GM23338 (cell line): ENCODE measurements around the gene ABCD2. TPM values are rescaled to one million over a fixed set of nuclear protein-coding genes. Genes with fewer than 3 reads are reported as not detected.

ENCODE experiments used
- ATAC-seq: fragments of 200-7000 bp; cut with Tn5 transposase; 3 replicates; pipeline ENCODE4 v1.9.1; 2020
- DNase-seq: peaks from one replicate; pipeline ENCODE4 v3.0.0-alpha.2; 2015; ENCODE audit warnings: low spot score
- H2AFZ ChIP-seq: fragments of 200-600 bp; sonication (generic); 2 replicates; pipeline ENCODE4 v1.8.0; 2016; ENCODE audit warnings: antibody characterized with exemption, mild to moderate bottlenecking, moderate library complexity
- H3F3A ChIP-seq: fragments of 200-600 bp; sonication (generic); replicated peaks from 2 replicates; pipeline ENCODE4 v1.8.0; 2017; ENCODE audit warnings: antibody characterized with exemption, mixed run types, low read depth
- H3K27ac ChIP-seq: fragments of 200-600 bp; sonication (generic); 2 replicates; pipeline ENCODE4 v1.6.1; 2016; ENCODE audit warnings: low read depth
- H3K27me3 ChIP-seq: fragments of 200-600 bp; sonication (generic); 2 replicates; pipeline ENCODE4 v1.8.0; 2016; ENCODE audit warnings: mild to moderate bottlenecking, mixed run types, moderate library complexity; ENCODE audit not compliant: insufficient read depth
- H3K36me3 ChIP-seq: fragments of 200-600 bp; sonication (generic); 2 replicates; pipeline ENCODE4 v1.8.0; 2016; ENCODE audit warnings: mild to moderate bottlenecking; ENCODE audit not compliant: insufficient read depth
- H3K4me1 ChIP-seq: fragments of 200-600 bp; sonication (generic); 2 replicates; pipeline ENCODE4 v1.8.0; 2016; ENCODE audit warnings: mild to moderate bottlenecking, moderate library complexity; ENCODE audit not compliant: insufficient read depth
- H3K4me2 ChIP-seq: fragments of 200-600 bp; sonication (generic); 2 replicates; pipeline ENCODE4 v1.7.1; 2017; ENCODE audit warnings: mixed run types
- H3K4me3 ChIP-seq: fragments of 200-600 bp; sonication (generic); 2 replicates; pipeline ENCODE4 v1.6.1; 2016; ENCODE audit warnings: mixed run types
- H3K79me2 ChIP-seq: fragments of 200-600 bp; sonication (generic); replicated peaks from 2 replicates; pipeline ENCODE4 v1.8.0; 2017; ENCODE audit warnings: mild to moderate bottlenecking; ENCODE audit not compliant: insufficient read depth
- H3K9me2 ChIP-seq: fragments of 200-600 bp; sonication (generic); 2 replicates; pipeline ENCODE4 v1.8.0; 2017; ENCODE audit not compliant: insufficient read depth
- H4K20me1 ChIP-seq: fragments of 200-600 bp; sonication (generic); replicated peaks from 2 replicates; pipeline ENCODE4 v1.8.0; 2017; ENCODE audit warnings: mild to moderate bottlenecking; ENCODE audit not compliant: insufficient read depth
- H3K27ac Mint-ChIP-seq: 2 replicates; pipeline ENCODE4 v1.8.0; 2020; ENCODE audit warnings: inconsistent platforms, mild to moderate bottlenecking, moderate library complexity, mixed read lengths
- H3K27me3 Mint-ChIP-seq: 3 replicates; pipeline ENCODE4 v1.8.0; 2022; ENCODE audit warnings: low read depth, mild to moderate bottlenecking, moderate library complexity, mixed read lengths, inconsistent platforms; ENCODE audit not compliant: insufficient read depth, poor library complexity
- H3K36me3 Mint-ChIP-seq: 3 replicates; pipeline ENCODE4 v1.8.0; 2021; ENCODE audit warnings: low read depth, mild to moderate bottlenecking, inconsistent platforms, moderate library complexity, mixed read lengths
- H3K4me1 Mint-ChIP-seq: 3 replicates; pipeline ENCODE4 v1.8.0; 2020; ENCODE audit warnings: mild to moderate bottlenecking, inconsistent platforms, mixed read lengths
- H3K4me3 Mint-ChIP-seq: 3 replicates; pipeline ENCODE4 v1.8.0; 2021; ENCODE audit warnings: moderate library complexity, mild to moderate bottlenecking, inconsistent platforms, mixed read lengths
- H3K9me3 Mint-ChIP-seq: 3 replicates; pipeline ENCODE4 v1.8.0; 2020; ENCODE audit warnings: moderate library complexity, mild to moderate bottlenecking, inconsistent platforms, mixed read lengths
- CREB1 ChIP-seq: fragments of 250-450 bp; sonication (Bioruptor Pico); IDR thresholded peaks from 2 replicates; pipeline ENCODE4 v1.5.0; 2020; ENCODE audit warnings: low read depth, mild to moderate bottlenecking, moderate library complexity
- EZH2 ChIP-seq: fragments of 200-600 bp; sonication (generic); IDR thresholded peaks from one replicate; pipeline ENCODE4 v1.8.0; 2017; ENCODE audit warnings: antibody characterized with exemption, mild to moderate bottlenecking, low read depth; ENCODE audit not compliant: unreplicated experiment
- EZH2phosphoT487 ChIP-seq: fragments of 200-600 bp; sonication (generic); IDR thresholded peaks from one replicate; pipeline ENCODE4 v1.8.1; 2018; ENCODE audit warnings: antibody characterized with exemption; ENCODE audit not compliant: unreplicated experiment
- JUNB ChIP-seq: IDR thresholded peaks from one replicate; pipeline ENCODE4 v1.6.1; 2016; ENCODE audit warnings: antibody characterized with exemption; ENCODE audit not compliant: unreplicated experiment
- NANOG ChIP-seq: IDR thresholded peaks from 2 replicates; pipeline ENCODE4 v1.6.1; 2016; ENCODE audit warnings: antibody characterized with exemption, borderline replicate concordance
- POLR2AphosphoS5 ChIP-seq: IDR thresholded peaks from 2 replicates; pipeline ENCODE4 v1.6.1; 2016; ENCODE audit warnings: antibody characterized with exemption, low read depth
- STAT1 ChIP-seq: IDR thresholded peaks from one replicate; pipeline ENCODE4 v1.6.1; 2016; ENCODE audit warnings: antibody characterized with exemption; ENCODE audit not compliant: unreplicated experiment
- ZNF114 ChIP-seq: fragments of 250-450 bp; sonication (Bioruptor Pico); IDR thresholded peaks from 2 replicates; pipeline ENCODE4 v1.5.0; 2020; ENCODE audit warnings: mild to moderate bottlenecking, moderate library complexity
- ZNF331 ChIP-seq: fragments of 250-450 bp; sonication (Bioruptor Pico); IDR thresholded peaks from 2 replicates; pipeline ENCODE4 v1.5.0; 2020; ENCODE audit warnings: low read depth, mild to moderate bottlenecking, moderate library complexity
- polyA plus RNA-seq: library from polyadenylated mRNA; unstranded; fragments of >200 nt; fragmentation: Nextera tagmentation; extraction: Ambion mirVana; gene quantifications from 2 replicates; pipeline ENCODE4 v1.2.1, GENCODE V29; 2016
- total RNA-seq: library from RNA; depleted of rRNA; stranded (reverse); fragments of >200 nt; shearing (Covaris generic); gene quantifications from 2 replicates; pipeline ENCODE4 v1.2.3, GENCODE V29; 2014
- TF ChIP-seq, protein P1 (sequence below): IDR thresholded peaks from 2 replicates; pipeline ENCODE4 v1.6.1; 2016; ENCODE audit warnings: antibody characterized with exemption
- TF ChIP-seq, protein P2 (sequence below): IDR thresholded peaks from one replicate; pipeline ENCODE4 v1.6.1; 2018; ENCODE audit warnings: antibody characterized with exemption; ENCODE audit not compliant: unreplicated experiment
- TF ChIP-seq, protein P3 (sequence below): fragments of 250-450 bp; sonication (Bioruptor Pico); IDR thresholded peaks from 2 replicates; pipeline ENCODE4 v1.5.0; 2020; ENCODE audit warnings: mild to moderate bottlenecking, moderate library complexity
- TF ChIP-seq, protein P4 (sequence below), 2 experiments: fragments of 200-600 bp in 1 of 2; sonication (generic) in 1 of 2; conservative IDR thresholded peaks; 2 replicates each; pipeline versions ENCODE4 v1.5.1 to v1.6.1; 2016 to 2017; ENCODE audit warnings: antibody characterized with exemption in 2 of 2, low read depth in 2 of 2, mild to moderate bottlenecking in 2 of 2, moderate library complexity in 1 of 2

ABCD2 gene
- total and polyA plus RNA-seq, 2 experiments from 2014 or later = not detected

DNA sequence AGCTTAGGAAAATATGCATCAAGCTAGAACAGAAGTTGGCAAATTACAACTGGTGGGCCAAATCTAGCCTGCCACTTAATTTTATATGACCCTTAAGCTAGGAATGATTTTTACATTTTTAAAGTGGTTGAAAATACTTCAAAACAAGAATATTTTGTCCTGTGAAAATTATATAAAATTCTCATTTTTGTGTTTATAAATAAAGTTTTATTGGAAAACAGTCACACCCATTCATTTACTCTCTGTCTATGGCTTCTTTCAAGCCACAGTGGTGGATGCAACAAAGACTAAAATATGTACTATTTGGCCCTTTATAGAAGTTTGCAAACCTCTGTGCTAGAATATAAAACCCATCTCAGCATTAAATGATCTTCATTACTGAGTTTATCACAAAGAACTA is 2.1 kb upstream of the ABCD2 start:
- no peak overlapping the region for H3K4me3 ChIP-seq
- no peak overlapping the region for H3K27ac Mint-ChIP-seq
- ATAC-seq (no peak), DNase-seq (no peak)
- H3K4me2 ChIP-seq = no peak overlapping the region
- H3K36me3 ChIP-seq = no peaks in the 10 kb centered on the region
- H3K9me3 Mint-ChIP-seq = no peaks in the 10 kb centered on the region
- no peaks in the 10 kb centered on the region for H3K79me2 ChIP-seq
- no peaks in the 10 kb centered on the region for H3K36me3 Mint-ChIP-seq
- H3K27ac ChIP-seq = no peak overlapping the region
- H3K4me3 Mint-ChIP-seq = no peak overlapping the region
- 0 out of 2 replicates have a peak, but pooled peaks cover 3% of the 10 kb centered on the region for H3F3A ChIP-seq
- peaks cover 5% of the 10 kb centered on the region for H3K27me3 Mint-ChIP-seq
- H3K4me1 ChIP-seq = no peaks in the 10 kb centered on the region
- no peaks in the 10 kb centered on the region for H3K27me3 ChIP-seq
- no peaks in the 10 kb centered on the region for H3K9me2 ChIP-seq
- H4K20me1 ChIP-seq = no peaks in the 10 kb centered on the region
- peaks cover 5% of the 10 kb centered on the region; the same call in 2 of the 3 replicates for H3K4me1 Mint-ChIP-seq
- TF ChIP-seq, protein P1, sequence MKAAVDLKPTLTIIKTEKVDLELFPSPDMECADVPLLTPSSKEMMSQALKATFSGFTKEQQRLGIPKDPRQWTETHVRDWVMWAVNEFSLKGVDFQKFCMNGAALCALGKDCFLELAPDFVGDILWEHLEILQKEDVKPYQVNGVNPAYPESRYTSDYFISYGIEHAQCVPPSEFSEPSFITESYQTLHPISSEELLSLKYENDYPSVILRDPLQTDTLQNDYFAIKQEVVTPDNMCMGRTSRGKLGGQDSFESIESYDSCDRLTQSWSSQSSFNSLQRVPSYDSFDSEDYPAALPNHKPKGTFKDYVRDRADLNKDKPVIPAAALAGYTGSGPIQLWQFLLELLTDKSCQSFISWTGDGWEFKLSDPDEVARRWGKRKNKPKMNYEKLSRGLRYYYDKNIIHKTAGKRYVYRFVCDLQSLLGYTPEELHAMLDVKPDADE = no peak
- TF ChIP-seq, protein P2, sequence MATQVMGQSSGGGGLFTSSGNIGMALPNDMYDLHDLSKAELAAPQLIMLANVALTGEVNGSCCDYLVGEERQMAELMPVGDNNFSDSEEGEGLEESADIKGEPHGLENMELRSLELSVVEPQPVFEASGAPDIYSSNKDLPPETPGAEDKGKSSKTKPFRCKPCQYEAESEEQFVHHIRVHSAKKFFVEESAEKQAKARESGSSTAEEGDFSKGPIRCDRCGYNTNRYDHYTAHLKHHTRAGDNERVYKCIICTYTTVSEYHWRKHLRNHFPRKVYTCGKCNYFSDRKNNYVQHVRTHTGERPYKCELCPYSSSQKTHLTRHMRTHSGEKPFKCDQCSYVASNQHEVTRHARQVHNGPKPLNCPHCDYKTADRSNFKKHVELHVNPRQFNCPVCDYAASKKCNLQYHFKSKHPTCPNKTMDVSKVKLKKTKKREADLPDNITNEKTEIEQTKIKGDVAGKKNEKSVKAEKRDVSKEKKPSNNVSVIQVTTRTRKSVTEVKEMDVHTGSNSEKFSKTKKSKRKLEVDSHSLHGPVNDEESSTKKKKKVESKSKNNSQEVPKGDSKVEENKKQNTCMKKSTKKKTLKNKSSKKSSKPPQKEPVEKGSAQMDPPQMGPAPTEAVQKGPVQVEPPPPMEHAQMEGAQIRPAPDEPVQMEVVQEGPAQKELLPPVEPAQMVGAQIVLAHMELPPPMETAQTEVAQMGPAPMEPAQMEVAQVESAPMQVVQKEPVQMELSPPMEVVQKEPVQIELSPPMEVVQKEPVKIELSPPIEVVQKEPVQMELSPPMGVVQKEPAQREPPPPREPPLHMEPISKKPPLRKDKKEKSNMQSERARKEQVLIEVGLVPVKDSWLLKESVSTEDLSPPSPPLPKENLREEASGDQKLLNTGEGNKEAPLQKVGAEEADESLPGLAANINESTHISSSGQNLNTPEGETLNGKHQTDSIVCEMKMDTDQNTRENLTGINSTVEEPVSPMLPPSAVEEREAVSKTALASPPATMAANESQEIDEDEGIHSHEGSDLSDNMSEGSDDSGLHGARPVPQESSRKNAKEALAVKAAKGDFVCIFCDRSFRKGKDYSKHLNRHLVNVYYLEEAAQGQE = no peak
- TF ChIP-seq, protein P3, sequence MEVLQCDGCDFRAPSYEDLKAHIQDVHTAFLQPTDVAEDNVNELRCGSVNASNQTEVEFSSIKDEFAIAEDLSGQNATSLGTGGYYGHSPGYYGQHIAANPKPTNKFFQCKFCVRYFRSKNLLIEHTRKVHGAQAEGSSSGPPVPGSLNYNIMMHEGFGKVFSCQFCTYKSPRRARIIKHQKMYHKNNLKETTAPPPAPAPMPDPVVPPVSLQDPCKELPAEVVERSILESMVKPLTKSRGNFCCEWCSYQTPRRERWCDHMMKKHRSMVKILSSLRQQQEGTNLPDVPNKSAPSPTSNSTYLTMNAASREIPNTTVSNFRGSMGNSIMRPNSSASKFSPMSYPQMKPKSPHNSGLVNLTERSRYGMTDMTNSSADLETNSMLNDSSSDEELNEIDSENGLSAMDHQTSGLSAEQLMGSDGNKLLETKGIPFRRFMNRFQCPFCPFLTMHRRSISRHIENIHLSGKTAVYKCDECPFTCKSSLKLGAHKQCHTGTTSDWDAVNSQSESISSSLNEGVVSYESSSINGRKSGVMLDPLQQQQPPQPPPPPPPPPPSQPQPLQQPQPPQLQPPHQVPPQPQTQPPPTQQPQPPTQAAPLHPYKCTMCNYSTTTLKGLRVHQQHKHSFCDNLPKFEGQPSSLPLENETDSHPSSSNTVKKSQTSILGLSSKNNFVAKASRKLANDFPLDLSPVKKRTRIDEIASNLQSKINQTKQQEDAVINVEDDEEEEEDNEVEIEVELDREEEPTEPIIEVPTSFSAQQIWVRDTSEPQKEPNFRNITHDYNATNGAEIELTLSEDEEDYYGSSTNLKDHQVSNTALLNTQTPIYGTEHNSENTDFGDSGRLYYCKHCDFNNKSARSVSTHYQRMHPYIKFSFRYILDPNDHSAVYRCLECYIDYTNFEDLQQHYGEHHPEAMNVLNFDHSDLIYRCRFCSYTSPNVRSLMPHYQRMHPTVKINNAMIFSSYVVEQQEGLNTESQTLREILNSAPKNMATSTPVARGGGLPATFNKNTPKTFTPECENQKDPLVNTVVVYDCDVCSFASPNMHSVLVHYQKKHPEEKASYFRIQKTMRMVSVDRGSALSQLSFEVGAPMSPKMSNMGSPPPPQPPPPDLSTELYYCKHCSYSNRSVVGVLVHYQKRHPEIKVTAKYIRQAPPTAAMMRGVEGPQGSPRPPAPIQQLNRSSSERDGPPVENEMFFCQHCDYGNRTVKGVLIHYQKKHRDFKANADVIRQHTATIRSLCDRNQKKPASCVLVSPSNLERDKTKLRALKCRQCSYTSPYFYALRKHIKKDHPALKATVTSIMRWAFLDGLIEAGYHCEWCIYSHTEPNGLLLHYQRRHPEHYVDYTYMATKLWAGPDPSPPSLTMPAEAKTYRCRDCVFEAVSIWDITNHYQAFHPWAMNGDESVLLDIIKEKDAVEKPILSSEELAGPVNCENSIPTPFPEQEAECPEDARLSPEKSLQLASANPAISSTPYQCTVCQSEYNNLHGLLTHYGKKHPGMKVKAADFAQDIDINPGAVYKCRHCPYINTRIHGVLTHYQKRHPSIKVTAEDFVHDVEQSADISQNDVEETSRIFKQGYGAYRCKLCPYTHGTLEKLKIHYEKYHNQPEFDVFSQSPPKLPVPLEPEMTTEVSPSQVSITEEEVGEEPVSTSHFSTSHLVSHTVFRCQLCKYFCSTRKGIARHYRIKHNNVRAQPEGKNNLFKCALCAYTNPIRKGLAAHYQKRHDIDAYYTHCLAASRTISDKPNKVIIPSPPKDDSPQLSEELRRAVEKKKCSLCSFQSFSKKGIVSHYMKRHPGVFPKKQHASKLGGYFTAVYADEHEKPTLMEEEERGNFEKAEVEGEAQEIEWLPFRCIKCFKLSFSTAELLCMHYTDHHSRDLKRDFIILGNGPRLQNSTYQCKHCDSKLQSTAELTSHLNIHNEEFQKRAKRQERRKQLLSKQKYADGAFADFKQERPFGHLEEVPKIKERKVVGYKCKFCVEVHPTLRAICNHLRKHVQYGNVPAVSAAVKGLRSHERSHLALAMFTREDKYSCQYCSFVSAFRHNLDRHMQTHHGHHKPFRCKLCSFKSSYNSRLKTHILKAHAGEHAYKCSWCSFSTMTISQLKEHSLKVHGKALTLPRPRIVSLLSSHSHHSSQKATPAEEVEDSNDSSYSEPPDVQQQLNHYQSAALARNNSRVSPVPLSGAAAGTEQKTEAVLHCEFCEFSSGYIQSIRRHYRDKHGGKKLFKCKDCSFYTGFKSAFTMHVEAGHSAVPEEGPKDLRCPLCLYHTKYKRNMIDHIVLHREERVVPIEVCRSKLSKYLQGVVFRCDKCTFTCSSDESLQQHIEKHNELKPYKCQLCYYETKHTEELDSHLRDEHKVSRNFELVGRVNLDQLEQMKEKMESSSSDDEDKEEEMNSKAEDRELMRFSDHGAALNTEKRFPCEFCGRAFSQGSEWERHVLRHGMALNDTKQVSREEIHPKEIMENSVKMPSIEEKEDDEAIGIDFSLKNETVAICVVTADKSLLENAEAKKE (CRISPR knock-in tag) = no peak
- TF ChIP-seq CREB1 (no peak), NANOG (no peak), JUNB (no peak), POLR2AphosphoS5 (no peak), ZNF114 (CRISPR knock-in tag) (no peak), STAT1 (no peak), ZNF331 (CRISPR knock-in tag) (no peak), EZH2 (no peak), EZH2phosphoT487 (no peak)
- TF ChIP-seq, protein P4, sequence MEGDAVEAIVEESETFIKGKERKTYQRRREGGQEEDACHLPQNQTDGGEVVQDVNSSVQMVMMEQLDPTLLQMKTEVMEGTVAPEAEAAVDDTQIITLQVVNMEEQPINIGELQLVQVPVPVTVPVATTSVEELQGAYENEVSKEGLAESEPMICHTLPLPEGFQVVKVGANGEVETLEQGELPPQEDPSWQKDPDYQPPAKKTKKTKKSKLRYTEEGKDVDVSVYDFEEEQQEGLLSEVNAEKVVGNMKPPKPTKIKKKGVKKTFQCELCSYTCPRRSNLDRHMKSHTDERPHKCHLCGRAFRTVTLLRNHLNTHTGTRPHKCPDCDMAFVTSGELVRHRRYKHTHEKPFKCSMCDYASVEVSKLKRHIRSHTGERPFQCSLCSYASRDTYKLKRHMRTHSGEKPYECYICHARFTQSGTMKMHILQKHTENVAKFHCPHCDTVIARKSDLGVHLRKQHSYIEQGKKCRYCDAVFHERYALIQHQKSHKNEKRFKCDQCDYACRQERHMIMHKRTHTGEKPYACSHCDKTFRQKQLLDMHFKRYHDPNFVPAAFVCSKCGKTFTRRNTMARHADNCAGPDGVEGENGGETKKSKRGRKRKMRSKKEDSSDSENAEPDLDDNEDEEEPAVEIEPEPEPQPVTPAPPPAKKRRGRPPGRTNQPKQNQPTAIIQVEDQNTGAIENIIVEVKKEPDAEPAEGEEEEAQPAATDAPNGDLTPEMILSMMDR (conservative IDR thresholded peaks at IDR 0.05; ENCODE audit: low read depth in 2 of 2) = no peak
- H2AFZ ChIP-seq = no peak overlapping the region
